SH-SY5Y (cell line): ENCODE measurements around the gene OPALIN.

Experiments used
- GATA2 ChIP-seq: IDR thresholded peaks from 2 replicates; pipeline ENCODE4 v1.6.1; 2011; ENCODE audit warnings: mild to moderate bottlenecking, low read depth, low read length
- GATA3 ChIP-seq: IDR thresholded peaks from 2 replicates; pipeline ENCODE4 v1.6.1; 2011; ENCODE audit warnings: low read depth, mild to moderate bottlenecking, low read length, moderate library complexity

OPALIN gene

DNA sequence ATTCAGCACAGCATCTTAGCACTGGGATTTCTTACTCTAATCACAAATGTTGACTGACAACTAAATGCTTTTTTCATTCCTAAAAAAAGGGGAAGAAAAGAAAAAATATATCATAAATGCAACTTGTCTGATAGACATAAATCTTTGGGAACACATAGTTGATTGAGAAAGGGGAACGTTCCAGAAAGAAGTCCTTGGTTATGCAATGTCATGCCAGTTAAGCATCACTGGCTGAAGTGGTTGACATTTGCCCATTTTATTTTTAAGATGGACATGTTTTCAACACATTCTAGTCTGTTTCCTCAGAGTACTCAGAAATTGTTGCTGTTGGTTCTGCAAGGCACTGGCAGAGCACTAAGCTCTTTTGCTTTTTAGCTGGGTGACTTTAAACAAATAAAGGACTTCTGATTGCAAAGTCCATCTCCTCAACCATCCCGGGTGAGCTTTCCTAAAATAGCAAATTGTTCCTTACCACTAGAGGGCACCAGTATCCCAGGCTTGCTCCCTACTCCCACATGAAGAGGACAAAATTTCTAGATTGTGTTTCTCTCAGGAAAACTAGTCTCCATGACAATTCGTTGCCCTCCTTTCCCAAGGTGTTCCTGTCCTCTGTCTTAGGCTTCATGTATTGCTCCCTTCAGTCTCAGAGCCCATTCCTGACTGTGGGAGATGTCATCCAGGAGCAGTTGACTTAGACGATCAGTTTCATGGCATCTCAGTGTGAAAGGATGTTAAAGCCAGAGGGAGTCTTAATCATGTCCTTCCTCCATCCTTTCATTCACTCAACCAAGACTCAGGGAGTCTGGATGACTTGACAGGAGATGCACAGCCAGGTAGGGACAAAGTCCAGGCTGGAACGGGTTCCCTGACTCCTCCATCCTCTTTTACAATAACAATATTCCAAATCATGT lies 23.9 kb downstream of the OPALIN start:
- TF ChIP-seq GATA3 (no peak), GATA2 (no peak)

DNA sequence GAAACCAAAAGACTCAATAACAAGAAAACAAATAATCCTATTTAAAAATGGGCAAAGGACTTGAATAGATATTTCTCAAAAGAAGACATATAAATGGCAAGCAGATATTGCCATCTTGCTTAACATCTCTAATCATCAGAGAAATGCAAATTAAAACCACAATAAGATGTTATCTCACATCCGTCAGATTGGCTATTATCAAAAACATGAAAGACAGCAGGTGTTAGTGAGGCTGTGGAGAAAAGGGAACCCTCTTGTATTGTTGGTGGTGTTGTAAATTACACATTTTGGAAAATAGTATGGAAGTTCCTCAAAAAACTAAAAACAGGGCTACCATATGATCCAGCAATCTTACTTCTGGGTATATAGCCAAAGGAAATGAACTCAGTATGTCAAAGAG lies 25.7 kb downstream of the OPALIN start:
- TF ChIP-seq GATA2 (no peak), GATA3 (no peak)

DNA sequence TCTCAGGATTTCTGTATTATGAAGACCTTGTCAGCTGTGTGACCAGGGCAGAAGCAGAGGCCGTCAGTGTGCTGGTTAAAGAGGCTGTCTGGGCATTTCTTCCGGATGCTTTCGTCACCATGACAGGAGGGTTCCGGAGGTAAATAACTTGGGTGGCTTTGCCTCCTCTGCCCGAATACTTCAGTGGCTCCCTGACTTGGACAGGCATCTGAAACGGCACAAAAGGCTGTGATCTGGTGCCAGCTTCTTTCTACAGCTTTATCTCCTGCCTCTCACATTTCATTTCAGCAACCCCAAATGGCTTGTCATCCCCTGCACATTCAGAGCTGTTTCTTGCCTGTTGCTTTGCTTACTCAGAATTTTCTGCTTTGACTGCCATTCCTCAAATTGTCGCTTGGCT lies 31.3 kb downstream of the OPALIN start:
- TF ChIP-seq GATA3 (no peak), GATA2 (no peak)

DNA sequence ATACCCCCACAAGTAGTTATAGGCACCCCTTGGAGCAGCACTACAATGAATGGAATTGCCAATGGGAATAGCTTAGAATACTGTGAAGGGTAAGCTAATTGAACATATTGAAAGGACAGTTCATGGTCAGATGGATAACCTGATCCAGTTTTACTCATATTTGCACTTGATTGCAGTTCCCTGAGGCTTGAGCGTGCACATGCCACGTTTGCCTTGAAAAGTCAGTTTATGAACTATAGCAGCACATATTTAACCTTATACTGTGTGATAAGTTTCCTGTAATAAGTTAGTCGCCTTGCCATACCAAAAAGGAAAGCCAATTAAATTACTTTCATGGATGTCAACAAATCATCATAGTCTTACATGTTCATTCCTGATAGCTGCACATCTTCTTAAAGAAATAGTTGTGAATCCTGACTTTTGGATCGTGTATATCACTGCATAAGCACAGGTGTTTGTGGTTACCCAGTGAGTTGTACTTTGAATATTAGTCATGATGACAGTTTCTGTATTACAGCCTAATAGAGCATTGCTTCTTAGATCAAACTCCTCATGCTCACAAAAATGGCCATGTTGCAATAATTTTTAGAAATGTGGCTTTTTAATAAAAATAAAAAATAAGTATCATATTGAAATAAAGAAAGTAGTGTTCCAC lies 33.0 kb downstream of the OPALIN start:
- no peak for TF ChIP-seq GATA3
- no peak for TF ChIP-seq GATA2

DNA sequence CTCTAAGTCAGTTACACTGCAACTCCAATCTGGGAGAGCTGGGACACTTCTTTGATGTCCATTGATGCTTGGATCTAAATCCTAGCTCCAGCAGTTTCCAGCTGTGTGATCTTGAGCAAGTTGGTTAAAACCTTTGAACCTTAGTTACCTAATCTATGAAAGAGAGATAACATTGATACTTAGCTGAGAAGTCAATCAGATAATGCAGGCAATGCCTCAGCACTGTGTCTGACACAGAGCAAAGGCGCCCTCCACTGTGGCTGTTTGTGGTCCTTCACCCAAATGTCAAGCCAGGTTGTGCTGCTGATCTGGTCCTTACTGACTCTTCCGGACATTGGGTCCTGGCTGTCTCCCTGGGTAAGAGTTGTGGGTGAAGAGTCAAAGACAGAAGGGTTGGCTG lies 34.4 kb downstream of the OPALIN start:
- TF ChIP-seq GATA3: no peak
- no peak for TF ChIP-seq GATA2

DNA sequence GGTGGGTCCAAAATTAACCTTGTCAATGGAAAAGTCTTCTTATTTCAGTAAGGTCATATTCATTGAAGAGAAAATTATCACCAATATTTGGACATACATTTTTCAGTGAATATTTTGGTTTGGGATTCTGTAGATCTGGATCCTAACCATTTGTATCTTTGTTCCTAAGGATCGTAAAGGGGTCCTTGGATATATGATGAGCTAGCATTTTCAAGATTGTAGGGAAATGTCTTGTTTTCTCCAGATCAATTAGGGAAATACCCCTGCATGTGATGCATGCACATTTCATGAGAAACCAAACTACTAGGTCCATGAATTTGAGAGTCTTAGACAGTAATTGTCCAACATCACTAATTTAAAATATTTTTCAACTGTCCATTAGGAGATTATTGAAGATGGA lies 36.5 kb downstream of the OPALIN start:
- TF ChIP-seq GATA2 (no peak), GATA3 (no peak)

DNA sequence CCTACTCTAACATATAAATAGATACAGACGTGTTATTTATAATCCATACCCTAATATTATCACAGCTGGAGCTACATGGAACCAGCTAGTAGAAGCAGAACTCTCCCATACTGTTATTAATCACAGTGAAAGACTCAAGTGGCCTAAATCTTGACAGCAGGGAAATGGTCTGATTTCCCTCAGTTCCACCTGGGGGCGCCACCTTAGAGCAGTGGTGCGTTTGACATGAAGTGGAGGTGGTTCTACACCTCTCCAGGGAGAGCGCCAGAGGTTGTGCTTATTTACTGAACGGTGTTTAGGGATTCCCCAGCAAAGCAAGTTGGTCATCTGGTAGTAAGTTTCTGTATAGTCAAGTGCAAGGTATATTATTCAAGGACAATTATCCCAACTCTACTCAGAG lies 37.0 kb downstream of the OPALIN start:
- no peak for TF ChIP-seq GATA3
- no peak for TF ChIP-seq GATA2

DNA sequence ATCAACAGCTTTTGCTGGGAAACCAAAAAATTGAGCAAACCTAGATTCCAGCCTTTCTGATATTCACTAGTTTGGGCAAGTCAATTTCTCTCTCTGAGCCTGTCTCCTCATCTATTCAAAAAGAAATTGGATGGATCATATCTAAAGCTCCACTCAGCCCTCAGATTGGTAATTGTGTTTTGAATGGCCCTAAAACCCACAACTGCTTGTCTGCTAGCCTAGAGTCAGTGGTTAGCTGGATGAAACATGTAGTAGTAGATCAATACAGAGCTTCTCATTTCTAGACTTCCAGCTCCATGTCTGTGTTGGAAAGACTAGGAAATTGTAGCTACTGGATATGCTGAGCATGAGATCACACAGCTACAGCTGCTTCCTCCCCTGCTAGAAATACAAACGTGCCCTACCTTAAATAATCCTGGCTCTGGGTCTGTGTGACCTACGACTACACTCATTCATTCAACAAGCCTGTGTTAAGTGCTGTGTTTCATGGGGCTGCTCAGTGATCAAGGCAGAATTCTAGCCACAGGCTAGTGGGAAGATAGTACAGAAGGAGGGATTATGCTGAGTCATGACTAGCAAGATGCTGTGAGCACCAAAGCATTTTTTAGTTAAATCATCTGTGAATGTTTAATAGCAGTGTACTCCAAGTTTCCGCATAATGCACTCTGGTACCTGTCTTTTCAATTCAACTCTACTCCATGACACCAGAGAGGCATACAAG lies 38.9 kb downstream of the OPALIN start:
- TF ChIP-seq GATA3: no peak
- no peak for TF ChIP-seq GATA2

DNA sequence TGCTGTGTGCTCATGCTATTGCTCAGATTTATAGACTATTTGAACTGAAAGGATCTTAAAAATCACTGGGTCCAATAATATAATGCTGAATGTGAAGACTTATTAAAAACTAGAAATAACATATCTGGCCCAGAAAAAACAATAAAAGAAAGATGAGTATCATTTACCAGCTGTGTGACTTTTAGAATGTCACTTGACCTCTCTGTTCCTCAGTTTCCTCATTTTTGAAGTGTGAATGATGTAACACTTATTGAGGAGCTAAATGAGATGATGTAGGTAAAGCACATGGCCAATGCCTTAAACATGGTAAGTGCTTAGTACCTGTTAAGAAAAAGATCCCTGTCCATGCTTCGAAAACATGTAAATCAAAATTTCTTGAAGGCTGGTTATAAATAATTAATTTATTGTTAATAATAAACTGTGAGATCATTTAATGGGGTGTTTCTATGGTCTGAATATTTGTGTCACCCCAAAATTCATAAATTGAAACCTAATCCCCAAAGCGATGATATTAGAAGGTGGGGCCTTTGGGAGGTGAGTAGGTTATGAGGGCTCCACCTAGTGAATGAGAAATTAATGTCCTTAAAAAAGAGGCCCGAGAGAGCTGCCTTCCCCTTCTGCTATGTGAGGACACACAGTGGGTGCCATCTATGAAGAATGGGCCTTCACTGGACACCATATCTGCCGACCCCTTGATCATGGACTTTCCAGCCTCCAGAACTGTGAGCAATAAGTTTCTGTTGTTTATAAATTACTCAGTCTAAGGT lies 41.6 kb downstream of the OPALIN start:
- TF ChIP-seq GATA3: no peak
- TF ChIP-seq GATA2: no peak

DNA sequence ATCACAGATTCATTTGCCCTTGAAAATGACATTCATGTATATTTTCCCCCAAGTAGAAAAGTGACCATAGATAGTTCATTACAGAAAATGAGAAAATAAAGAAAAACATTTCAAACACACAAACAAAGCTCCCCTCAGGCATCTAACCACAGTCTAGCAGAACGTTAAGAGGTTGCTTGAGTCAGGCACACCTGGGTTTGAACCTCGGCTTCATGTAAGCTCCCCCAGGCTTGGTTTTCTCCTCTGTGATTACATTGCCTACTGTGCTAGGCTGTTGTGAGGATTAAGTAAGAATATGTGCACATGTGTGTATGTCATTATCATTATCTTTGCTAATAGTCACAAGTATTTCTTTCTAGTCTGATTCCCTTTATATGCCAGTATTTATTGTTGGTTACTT lies 45.5 kb downstream of the OPALIN start:
- TF ChIP-seq GATA3 (no peak), GATA2 (no peak)

DNA sequence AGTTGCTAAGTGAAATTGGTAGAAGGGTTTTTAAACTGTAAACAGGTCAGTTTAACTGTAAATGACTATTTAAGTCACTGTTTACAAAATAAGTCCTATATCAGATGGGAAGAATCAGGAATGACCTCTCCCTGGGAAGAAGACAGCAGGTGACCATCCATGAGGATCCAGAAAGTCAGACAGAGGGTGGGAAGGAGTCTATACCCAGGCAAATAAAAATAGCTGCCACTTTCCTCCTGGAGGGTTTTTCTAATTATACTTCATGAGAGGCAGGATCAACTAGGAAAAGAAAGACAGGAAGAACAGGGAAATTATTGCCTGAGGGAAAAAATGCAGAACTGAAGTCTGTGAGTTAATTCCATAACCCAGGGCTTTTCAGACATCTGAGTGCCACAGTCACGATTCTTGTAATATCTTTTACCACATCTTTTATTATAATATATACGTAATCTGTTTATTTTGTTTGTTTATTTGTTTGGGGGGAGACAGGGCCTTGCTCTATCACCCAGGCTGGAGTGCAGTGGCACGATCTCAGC lies 47.6 kb downstream of the OPALIN start:
- TF ChIP-seq GATA2: no peak
- TF ChIP-seq GATA3: no peak

DNA sequence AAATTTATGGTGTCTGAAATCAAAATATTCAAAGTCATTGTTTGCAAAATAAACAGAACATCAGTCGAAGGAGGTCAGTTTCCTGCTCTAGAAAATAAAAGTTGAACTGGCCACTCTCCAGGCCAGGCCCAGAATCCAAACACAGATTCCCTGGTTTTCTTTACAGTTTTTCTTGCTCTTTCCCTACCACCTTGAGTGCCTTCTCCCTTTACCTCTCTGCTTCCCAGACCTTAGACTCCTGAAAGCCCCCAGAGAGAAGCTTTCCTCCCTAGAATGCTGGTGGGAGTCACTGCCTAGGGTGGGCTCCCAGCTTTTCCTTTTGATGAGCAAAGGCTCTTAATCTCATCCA lies 48.5 kb downstream of the OPALIN start:
- TF ChIP-seq GATA2 (no peak), GATA3 (no peak)

DNA sequence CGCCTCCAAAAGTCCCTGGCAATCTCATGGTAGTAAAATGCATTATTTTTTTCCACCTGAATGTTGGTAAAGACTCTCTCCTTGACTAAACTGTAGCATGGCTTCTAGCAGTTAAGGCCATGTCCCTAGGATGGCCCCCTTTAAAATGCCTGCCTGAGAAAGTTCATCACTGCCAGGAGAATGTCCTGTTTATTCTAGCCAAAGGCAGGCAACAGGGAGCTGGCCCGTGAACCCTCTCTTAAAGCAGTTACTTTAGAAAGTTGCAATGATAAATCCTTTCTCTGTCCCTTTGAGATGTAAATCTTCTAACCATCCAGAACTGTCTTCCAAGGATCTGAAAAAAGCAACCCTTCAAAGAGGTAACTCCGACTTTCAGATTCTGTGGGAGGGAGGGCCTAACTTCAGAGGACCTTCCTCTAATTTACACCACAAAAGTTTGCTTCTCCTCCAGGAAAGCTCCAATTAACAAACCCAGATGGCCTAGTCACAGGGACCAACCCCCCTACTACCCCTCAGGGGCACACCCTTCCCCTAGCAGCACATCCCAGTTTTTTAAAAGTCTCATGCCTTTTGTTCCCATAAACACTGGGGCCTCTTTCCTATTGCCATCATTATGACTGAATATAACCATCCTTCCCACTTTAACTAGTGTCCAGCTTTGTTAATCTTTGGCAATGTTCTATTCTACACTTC lies 49.0 kb downstream of the OPALIN start:
- no peak for TF ChIP-seq GATA3

DNA sequence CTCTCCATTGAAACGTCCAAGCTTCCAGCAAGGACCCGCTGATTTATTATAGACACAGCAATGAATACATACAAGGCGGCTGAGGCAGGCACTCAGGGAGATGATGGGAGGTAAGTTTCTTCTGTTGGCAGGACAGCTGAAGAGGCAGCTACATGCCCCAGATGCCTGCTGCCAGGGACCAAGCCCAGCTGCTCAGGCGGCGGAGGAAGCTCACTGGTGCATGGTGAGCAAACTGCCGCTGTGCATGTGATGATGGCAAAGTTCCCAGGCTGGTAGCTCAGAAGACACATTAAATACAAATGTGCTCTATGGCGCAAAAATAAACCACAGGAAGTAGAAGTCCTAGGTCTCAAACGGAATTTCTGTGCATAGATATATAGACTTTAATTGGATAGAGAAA lies 52.3 kb downstream of the OPALIN start:
- TF ChIP-seq GATA2 (no peak), GATA3 (no peak)
